HG03354 (cell line): Measurements from ENCODE around the gene IGF2.

ENCODE experiments used
- ATAC-seq: cut with Tn5 transposase; IDR thresholded peaks from one replicate; pipeline ENCODE4 v1.9.1; 2021; ENCODE audit warnings: mild to moderate bottlenecking; ENCODE audit not compliant: unreplicated experiment, poor library complexity, severe bottlenecking

Gene IGF2

GRCh38 chr11:2171591-2172003 is 32.4 kb upstream of the IGF2 start, which contains the start of gene TH:
Gene TH, minus strand, starts transcription at chr11:2171815. Its CDS starts 29 bp downstream, at chr11:2171786.
- ATAC-seq = no peak

- ATAC-seq = no peak
These were observed 30.7 kb upstream of the IGF2 start for GRCh38 chr11:2169626-2170570.

- ATAC-seq = no peak
These were observed 29.8 kb upstream of the IGF2 start for GRCh38 chr11:2169005-2169378.

GRCh38 chr11:2168286-2169004 is 29.3 kb upstream of the IGF2 start:
- ATAC-seq = no peak

GRCh38 chr11:2167141-2168045 is 28.2 kb upstream of the IGF2 start:
- no peak for ATAC-seq

GRCh38 chr11:2166091-2166851 is 27.1 kb upstream of the IGF2 start:
- ATAC-seq = no peak

- no peak for ATAC-seq
These were observed 26.4 kb upstream of the IGF2 start for GRCh38 chr11:2165571-2165970.

- ATAC-seq = no peak
These were observed 25.8 kb upstream of the IGF2 start for GRCh38 chr11:2164861-2165555.

GRCh38 chr11:2164081-2164480 is 24.9 kb upstream of the IGF2 start:
- no peak for ATAC-seq

- ATAC-seq = no peak
These were observed 24.3 kb upstream of the IGF2 start for GRCh38 chr11:2163428-2163978.

- no peak for ATAC-seq
These were observed 21.6 kb upstream of the IGF2 start, which contains the start of gene INS for GRCh38 chr11:2160736-2161259. Gene INS, minus strand, starts transcription at chr11:2161209. Its CDS starts 238 bp downstream, at chr11:2160971.

- no peak for ATAC-seq
These were observed 20.6 kb upstream of the IGF2 start for GRCh38 chr11:2159536-2160413.

GRCh38 chr11:2158966-2159365 is 19.8 kb upstream of the IGF2 start:
- no peak for ATAC-seq

GRCh38 chr11:2158296-2158737 is 19.1 kb upstream of the IGF2 start:
- ATAC-seq = no peak

GRCh38 chr11:2157294-2158040 is 18.3 kb upstream of the IGF2 start:
- ATAC-seq = no peak

GRCh38 chr11:2156416-2157182 is 17.4 kb upstream of the IGF2 start:
- ATAC-seq = no peak
